Stimulated activated CD4-positive, alpha-beta T cell treated with anti-CD3 and anti-CD28 coated beads, Interleukin-4, amount 100 ng/mL, for 4 hours (primary cell): ENCODE measurements around the gene CCDC184.
"Not testable (repeated sequence)": the region's sequence is repeated elsewhere in the genome, so short reads cannot be mapped to it uniquely, and the experiment has no call there.

ENCODE experiments used
- DNase-seq, 2 experiments: peaks; one replicate each; pipeline ENCODE4 v3.0.0-alpha.2; 2020

CCDC184 gene

GRCh38 chr12:48180424-48180823 lies 3.0 kb upstream of the CCDC184 start:
- no peak for DNase-seq

GRCh38 chr12:48180857-48181495 lies 2.5 kb upstream of the CCDC184 start:
- DNase-seq, result no peak

- DNase-seq, result no peak
Measured at GRCh38 chr12:48182631-48183030, 813 bp upstream of the CCDC184 start.

- DNase-seq, result peak in 1 of 2 experiments; percentile 14
Measured at GRCh38 chr12:48183876-48184548, 568 bp downstream of the CCDC184 start.

- DNase-seq, result no peak
Measured at GRCh38 chr12:48184549-48184922, 1.1 kb downstream of the CCDC184 start.

- DNase-seq, result no peak
Measured at GRCh38 chr12:48185181-48185919, 1.9 kb downstream of the CCDC184 start.

- no peak for DNase-seq
Measured at GRCh38 chr12:48187916-48188695, 4.7 kb downstream of the CCDC184 start.

- peak; percentile 53 to 57 for DNase-seq
Measured at GRCh38 chr12:48189331-48190125, 6.1 kb downstream of the CCDC184 start.

GRCh38 chr12:48191096-48191495 lies 7.7 kb downstream of the CCDC184 start:
- no peak for DNase-seq

- DNase-seq, result no peak
Measured at GRCh38 chr12:48192861-48193260, 9.4 kb downstream of the CCDC184 start.

- DNase-seq, result no peak
Measured at GRCh38 chr12:48193623-48194022, 10.2 kb downstream of the CCDC184 start.

- no peak for DNase-seq
Measured at GRCh38 chr12:48194799-48195201, 11.4 kb downstream of the CCDC184 start.

- no peak for DNase-seq
Measured at GRCh38 chr12:48197549-48197970, 14.1 kb downstream of the CCDC184 start.

GRCh38 chr12:48197971-48198671 lies 14.7 kb downstream of the CCDC184 start:
- peak; percentile 85 to 88 for DNase-seq

GRCh38 chr12:48198672-48198971 lies 15.2 kb downstream of the CCDC184 start:
- peak in 1 of 2 experiments; percentile 24 for DNase-seq

GRCh38 chr12:48198985-48199384 lies 15.5 kb downstream of the CCDC184 start:
- no peak for DNase-seq

- peak in 1 of 2 experiments; percentile 10 for DNase-seq
Measured at GRCh38 chr12:48199774-48200221, 16.4 kb downstream of the CCDC184 start.

- DNase-seq, result no peak
Measured at GRCh38 chr12:48201091-48201490, 17.6 kb downstream of the CCDC184 start.

- DNase-seq, result no peak
Measured at GRCh38 chr12:48201516-48201915, 18.1 kb downstream of the CCDC184 start.

GRCh38 chr12:48202766-48203165 lies 19.3 kb downstream of the CCDC184 start:
- DNase-seq, result no peak

- DNase-seq, result no peak
Measured at GRCh38 chr12:48203192-48203591, 19.7 kb downstream of the CCDC184 start, which contains the start of gene OR10AD1. TSS of gene OR10AD1 (minus strand) at chr12:48203292. CDS start at chr12:48203292, 0 bp downstream.

GRCh38 chr12:48209495-48209894 lies 26.1 kb downstream of the CCDC184 start:
- DNase-seq, result not testable (repeated sequence)
